Stimulated activated CD8-positive, alpha-beta memory T cell treated with anti-CD3 and anti-CD28 coated beads, Interleukin-15, amount 100 ng/mL, for 1 hour (primary cell): ENCODE results near the gene PPIAL4G.
A peak's percentile ranks its signal among the peaks of the same experiment; 100 is the strongest.
"Not testable (repeated sequence)": the region's sequence is repeated elsewhere in the genome, so short reads cannot be mapped to it uniquely, and the experiment has no call there.

Experiments
- DNase-seq: peaks from one replicate; pipeline ENCODE4 v3.0.0-alpha.2; 2020; ENCODE audit warnings: low read depth

The PPIAL4G gene

DNA sequence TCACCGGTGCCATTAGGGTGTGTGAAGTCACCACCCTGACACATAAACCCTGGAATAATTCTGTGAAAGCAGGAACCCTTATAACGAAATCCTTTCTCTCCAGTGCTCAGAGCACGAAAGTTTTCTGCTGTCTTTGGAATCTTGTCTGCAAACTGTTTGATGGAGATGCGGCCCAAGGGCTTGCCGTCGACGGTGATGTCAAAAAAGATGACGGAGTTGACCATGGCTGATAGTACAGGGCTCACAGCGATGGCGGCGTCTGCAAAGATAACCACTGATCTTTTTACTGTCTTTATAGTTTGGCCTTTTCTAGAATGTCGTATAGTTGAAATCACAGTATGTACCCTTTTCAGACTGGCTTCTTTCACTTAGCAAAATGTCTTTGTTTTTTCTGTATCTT is at the start of gene PPIAL4G:
TSS of gene PPIAL4G (minus strand) at position 274 of the 400 bp plus-strand sequence. CDS start at position 224, 50 bp downstream.
- not testable (repeated sequence) for DNase-seq

DNA sequence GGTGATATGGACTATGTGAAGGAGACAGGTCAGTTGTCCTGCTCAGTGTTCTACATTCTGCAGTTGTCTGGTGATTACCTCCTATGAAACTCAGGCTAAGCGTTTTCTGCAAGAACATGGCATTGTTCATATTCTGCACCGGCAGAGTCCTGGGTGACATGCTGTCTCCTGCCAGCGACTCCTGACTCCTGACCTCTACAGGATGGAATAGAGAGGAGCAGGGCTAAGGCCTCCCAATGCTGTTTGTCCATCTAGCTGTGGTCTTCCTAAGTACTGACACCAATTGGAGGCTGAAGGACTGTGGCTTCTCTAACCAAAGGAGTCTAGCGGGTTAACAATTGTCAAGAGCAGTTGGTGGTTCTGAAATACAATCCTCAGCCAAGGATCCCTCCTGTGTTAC is 49.1 kb upstream of the PPIAL4G start:
- DNase-seq, result not testable (repeated sequence)

DNA sequence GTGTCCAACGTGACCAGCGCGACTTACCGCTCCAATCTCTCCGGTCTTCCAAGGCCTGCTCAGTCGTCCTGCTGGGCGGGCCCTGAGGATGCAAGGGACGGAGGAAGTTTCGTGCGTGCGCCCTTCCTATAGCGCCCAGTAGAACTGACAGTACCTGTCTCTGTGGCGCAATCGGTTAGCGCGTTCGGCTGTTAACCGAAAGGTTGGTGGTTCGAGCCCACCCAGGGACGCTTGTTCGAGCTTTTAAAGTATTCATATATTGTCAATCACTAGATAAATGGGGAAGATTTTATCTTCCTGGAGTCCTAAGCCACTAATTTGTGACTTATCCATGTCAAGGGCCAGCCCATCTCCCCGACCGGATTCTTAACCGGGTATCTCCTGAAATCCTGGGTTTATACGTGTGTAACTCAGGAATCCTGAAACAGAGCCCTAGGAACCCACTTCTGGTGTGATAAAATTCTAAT is 46.0 kb upstream of the PPIAL4G start:
- DNase-seq, result not testable (repeated sequence)

DNA sequence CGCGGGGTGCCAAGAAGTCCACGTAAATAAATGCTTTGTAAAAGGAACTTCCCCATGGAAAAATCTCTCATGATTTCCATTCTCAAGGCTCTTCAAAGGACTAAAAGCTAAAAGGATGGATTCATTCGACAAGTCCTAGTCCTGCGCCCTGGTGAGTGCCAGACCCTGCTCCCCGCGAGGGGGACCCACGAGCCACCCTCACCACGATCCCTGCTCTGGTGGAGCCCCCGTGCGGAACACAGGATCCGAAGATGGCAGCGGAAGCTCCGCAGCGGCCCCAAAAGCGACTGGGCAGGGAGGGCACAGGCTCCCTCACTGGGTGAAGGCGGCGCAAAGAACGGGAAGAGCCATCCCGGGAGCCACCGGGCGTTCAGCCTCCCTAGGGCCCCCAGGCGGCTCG is 45.5 kb upstream of the PPIAL4G start:
- DNase-seq, result not testable (repeated sequence)

DNA sequence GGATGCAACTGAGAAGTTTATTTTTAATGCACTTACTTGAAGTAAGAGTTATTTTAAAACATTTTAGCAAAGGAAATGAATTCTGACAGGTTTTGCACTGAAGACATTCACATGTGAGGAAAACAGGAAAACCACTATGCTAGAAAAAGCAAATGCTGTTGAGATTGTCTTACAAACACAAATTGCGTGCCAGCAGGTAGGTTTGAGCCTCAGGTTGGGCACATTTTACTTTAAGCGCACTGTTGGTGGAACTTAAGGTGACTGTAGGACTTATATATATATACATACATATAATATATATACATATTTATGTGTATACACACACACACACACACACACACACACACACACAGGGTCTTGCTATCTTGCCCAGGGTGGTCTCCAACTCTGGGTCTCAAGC is 43.5 kb upstream of the PPIAL4G start:
- not testable (repeated sequence) for DNase-seq

DNA sequence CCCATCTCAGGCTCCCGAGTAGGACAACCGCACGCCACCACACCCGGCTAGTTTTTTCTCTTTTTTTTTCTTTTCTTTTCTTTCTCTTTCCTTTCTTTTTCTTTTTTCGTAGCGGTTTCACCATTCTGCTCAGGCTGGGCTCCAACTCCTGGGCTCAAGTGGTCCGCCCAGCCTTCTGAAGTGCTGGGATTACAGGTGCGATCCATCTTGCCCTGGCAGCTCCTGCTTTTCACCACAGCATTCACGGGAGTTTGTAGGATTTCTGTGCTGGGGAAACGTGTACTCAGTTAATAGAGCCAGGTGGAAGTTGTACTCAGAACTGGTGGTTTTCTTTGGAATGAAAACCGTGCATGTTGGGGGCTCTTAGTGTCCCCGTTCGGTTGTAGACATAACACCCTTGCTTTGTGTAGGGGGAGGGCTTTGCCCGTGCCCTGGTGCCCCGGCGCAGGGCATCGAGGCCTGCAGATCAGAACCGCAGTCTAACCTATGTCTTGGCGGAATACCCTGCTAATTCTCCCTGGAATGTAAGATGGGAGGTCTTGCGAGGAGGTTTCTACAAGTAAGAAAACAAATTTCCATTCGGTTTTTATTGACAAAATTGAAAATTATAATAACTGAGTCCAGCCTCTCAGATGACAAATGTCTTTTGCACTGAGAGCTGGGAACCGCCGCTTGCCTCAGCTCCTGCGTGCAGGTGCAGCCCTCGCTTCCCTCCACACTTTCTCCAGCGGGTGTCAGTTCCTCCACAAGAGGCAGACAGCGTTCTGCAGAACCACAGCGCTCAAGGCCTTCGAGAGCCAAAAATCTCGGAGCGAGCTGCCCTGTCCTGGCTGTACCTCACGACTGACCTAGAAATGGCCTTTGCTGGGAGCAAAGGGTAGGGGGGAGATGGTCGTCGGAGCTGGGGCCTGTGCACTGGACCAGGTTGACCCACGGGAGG is 40.4 kb upstream of the PPIAL4G start:
- DNase-seq, result not testable (repeated sequence)

DNA sequence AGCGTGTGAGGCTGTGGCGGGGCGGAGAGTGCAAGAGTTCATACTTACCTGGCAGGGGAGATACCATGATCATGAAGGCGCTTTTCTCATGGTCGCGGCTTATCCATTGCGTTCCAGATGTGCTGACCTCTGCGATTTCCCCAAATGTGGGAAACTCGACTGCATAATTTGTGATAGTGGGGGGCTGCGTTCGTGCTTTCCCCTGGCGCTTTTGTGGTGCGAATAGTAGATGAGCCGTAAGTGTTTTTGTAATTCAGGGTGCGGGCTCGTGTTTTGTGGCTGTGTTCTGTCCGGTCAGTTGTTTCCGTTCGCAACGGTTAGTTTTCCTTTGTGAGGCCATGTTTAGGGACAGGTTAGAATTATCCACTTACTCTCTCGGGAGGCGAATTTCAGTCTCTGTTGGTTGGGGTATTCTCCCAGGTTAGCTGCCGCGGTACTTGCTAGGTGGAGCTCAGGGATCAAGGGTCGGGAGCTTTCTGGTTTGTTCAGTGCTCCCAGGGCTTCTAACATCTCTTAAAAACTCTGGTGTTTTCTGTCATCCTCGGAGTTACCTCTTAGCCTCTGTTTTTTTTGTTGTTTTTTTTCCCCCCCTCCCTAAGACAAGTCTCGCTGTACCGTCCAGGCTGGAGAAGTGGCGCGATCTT is 39.6 kb upstream of the PPIAL4G start:
- DNase-seq, result peak; percentile 81

DNA sequence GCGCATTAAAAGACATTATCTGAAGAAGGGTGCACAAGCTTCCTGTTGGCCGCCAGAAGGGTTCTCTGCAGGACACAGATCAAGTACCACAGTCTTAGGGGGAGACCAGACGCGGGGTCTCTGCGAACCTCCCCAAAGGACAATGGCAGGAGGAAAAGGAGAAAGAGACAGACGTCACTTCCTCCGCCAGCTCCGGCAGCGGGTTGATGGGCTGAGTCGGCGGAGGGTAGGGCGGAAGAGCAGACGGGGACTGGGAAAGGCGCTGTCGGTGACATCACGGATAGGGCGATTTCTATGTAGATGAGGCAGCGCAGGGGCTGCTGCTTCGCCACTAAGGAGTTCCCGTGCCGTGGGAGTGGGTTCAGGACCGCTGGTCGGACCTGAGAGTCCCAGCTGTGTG is 39.0 kb upstream of the PPIAL4G start:
- DNase-seq, result peak; percentile 46

DNA sequence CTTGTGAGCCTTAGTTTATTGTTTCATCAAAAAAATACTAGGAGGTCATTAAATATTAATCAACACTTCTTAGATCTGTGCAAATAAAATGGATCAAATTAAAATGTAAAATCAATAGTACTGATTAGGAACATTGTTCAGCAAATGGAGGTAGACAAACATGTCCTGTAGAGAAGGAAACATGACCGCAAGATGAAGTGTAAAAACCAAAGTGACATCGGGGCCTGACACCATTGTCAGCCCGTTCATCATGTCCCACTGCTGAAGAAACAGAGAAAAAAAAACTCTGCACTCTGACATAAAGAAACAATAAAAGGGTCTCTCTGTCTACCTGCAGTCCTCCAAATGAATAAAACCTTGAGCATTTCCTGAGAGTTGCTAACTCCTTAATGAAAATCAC is 31.2 kb upstream of the PPIAL4G start:
- DNase-seq, result not testable (repeated sequence)

DNA sequence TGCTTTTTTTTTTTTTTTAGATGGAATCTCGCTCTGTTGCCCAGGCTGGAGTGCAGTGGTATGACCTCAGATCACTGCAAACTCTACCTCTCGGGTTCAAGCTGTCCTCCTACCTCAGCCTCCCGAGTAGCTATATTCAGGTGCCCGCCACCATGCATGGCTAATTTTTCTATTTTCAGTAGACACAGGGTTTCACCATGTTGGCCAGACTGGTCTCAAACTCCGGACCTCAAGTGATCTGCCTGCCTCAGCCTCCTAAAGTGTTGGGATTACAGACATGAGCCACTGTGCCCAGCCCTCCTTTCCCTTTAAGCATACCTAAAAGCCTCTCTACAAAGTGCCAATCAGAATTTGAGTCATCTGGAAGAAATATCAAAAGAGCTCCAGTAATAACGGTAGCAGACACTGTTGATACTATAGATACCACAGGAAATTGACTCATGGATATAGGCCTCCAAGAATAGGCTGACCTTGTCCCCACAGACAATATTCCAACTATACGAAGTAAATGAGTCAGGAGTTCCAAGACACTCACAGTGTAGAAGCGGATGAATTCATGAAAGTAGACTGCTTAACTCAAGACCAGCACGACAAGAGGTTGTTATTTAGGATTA is 29.6 kb upstream of the PPIAL4G start:
- not testable (repeated sequence) for DNase-seq

DNA sequence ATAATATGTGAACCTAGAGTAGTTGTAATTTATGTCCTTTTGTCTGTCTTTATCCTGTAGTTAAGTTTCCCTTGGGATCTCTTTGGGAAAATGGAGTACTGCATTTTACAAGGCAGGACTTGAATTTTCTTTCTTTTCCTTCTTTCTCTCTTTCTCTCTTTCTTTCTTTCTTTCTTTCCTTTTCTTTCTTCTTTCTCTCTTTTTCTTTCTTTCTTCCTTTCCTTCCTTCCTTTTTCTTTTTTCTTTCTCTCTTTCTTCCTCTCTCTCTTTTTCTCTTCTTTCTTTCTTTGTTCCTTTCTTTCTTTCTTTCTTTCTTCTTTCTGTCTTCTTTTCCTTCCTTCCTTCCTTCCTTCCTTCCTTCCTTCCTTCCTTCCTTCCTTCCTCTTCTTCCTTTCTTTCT is 10.8 kb upstream of the PPIAL4G start:
- DNase-seq, result not testable (repeated sequence)

DNA sequence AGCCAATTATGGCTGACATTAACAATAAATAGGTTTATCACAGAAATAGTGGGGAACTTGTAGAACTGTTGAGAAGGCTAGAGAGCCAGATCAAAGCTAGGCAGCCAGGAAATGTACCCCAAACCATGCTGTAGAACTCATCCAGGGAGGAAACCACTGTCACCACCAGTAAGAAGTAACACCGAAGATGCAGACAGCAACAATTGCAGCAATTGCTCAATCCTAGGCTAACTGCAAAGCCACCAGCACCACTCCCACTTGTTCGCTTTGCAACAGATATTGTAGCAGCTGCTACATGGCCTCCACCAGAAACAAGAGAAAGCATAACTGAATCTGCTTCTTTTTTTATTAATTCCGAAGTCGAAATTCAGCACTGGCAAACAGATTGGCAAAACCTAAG is 2.0 kb downstream of the PPIAL4G start:
- peak; percentile 0 for DNase-seq

DNA sequence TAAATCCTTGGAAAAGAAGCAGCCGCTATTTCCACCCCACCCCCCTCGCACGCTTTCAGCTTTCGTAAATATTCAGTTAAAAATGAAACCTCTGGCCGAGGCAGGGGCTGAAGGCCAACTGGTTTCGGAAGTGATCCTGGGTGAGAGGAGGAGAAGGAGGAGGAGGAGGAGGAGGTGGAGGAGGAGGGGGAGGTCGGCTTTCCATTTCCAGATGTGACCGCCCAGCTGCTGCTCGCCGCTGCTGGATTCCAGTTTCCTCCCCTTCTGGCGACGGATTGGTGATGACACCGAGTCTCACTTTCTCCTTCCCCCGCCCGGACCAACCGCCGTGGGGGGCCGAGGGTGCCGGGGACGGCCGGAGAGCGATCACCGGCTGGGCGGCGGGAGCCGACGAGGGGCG is 23.4 kb downstream of the PPIAL4G start:
- DNase-seq, result not testable (repeated sequence)

DNA sequence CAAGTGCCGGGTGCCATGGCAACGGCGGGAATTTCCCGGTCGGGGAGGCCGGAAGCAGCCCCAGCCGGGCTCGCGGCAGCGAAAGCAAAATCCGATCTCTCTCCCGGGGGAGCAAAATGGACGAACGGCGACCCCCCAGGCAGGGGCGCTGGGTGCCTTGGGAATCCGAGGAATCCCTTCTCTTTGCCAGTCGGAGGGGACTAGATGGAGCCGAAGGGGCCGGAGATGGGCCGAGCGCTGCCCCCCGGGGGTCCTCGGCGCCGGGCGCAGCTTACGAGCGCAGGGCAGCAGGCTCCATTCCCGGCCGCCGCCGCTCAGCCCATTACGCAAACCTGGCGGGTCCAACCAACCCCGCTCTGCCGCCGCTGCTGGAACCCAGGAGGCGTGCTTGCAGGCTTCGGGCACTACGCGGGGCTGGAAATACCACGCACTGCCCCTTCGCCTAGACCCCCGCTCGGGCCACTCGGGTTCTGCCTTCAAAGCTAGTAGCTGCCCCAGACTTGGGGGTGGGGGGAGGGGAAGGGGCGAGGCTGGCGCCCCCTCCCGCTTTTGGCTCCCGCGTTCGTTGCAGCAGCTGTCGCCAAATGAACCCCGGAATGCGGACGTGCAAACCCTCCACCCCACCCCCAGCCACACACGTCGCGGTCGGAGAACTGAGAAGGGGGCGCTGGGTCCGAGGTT is 24.1 kb downstream of the PPIAL4G start:
- not testable (repeated sequence) for DNase-seq

DNA sequence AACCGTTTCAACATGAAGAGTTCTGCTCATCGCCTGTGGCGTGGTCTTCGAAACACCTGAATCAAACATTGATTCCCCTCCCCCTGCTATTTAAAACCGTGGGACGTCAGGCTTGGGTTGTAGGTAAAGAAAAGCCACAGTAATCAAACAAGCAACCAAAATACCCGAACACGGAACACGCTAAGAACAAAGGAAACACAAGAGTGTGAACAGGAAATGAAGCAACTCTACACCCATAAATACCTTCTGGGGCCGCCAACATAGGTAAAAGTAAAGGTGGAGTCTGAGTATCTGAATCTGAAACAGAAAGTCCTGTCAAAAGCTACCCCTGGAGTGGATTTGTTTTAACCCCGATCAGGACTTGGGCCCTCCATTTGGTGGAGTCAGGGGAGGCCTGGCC is 24.7 kb downstream of the PPIAL4G start:
- not testable (repeated sequence) for DNase-seq

DNA sequence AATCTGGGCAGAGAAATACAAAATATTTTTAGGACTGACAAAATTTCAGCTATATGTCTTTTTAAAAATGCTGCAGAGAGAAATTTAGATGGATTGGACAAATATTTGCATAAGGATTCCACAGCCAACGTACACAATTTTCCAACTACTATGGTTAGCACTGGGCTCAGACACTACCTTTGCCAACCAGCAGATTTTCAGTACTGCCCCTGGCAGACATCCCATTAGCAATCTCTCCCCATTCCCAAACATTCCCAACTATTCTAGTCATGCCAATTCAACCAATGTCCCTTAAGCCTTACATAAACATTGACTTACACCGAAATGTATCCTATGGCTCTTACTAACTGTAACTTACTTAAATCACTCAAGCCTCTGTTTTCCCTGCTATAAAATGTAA is 30.3 kb downstream of the PPIAL4G start:
- not testable (repeated sequence) for DNase-seq

DNA sequence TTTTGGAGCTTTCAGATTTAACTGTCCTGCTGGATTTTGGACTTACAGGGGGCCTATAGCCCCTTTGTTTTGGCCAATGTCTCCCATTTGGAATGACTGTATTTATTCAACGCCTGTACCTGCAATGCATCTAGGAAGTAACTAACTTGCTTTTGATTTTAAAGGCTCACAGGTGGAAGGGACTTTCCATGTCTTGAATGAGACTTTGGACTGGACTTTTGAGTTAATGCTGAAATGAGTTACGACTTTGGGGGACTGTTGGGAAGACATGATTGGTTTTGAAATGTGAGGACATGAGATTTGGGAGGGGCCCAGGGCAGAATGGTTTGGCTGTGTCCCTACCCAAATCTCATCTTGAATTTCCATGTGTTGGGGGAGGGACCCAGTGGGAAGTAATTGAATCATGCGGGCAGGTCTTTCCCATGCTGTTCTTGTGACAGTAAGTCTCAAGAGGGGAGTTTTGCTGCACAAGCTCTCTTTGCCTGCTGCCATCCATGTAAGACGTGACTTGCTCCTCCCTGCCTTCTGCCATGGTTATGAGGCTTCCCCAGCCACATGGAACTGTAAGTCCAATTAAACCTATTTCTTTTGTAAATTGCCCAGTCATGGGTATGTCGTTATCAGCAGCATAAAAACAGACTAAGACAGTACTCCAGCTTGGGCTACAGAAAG is 43.3 kb downstream of the PPIAL4G start:
- not testable (repeated sequence) for DNase-seq

DNA sequence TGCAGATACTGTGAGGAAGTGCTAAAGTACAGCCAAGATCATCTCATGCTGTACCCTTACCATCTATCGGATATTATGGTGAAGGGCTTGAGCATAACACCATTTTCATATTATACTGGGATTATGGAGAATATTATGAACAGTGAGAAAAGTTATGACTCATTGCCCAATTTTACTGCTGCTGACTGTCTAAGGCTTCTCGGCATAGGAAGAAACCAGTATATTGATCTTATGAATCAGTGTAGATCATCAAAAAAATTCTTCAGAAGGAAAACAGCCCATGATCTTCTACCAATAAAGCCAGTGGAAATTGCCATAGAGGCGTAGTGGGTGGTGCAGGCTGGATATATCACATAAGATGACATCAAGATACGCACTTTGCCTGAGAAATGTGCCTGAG is 47.7 kb downstream of the PPIAL4G start:
- no peak for DNase-seq

DNA sequence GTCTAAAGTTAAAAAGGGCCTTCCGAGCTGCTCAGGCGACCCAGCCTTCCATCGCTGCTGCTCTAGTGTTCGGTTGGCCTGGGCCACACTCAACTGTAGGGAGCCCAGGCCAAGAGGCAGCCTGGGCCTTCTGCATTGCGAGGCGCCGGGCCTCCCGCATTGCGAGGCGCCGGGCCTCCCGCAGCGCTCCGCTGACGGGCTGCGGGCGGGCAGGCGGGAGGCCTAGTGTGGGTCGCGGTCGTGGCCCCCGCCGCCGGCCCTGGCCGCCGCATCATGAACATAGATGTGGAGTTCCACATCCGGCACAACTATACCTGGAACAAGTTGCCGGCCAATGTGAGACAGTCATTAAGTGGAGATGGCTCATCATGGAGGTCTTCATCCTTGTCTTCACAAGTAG is 48.3 kb downstream of the PPIAL4G start:
- DNase-seq, result no peak

DNA sequence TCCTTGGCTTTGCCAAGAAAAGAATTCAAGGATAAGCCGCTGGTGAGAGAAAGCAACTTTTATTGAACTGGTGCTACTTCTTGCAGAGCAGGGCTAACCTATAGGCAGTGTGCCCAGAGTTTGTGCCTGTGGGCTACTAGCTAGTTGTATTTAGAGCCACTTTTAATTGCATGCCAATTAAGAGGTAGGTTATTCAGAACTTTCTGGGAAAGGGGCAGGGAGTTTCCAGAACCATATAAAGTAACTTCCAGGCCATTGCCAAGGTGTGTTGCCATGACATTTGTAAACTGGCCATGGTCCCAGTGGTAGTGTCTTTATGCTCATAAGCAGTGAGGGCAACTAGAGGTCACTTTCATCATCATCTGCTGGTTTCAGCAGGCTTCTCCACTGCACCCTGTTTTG is 50.2 kb downstream of the PPIAL4G start:
- DNase-seq, result not testable (repeated sequence)
